MM.1S (cell line): Measurements from ENCODE around the gene BLTP3B.

ENCODE experiments used
- EZH2 ChIP-seq: fragments of 300-600 bp; sonication (generic); optimal IDR thresholded peaks from 2 replicates; pipeline ENCODE3; 2017; ENCODE audit warnings: low read depth, mild to moderate bottlenecking, antibody characterized with exemption, low read length, mixed read lengths
- TF ChIP-seq, protein P1 (sequence below): fragments of 300-600 bp; sonication (generic); IDR thresholded peaks from 2 replicates; pipeline ENCODE4 v1.5.1; 2016; ENCODE audit warnings: antibody characterized with exemption, low read length, mixed read lengths

GRCh38 chr12:100133200-100133599 is 9.5 kb downstream of the BLTP3B start:
- TF ChIP-seq, protein P1, sequence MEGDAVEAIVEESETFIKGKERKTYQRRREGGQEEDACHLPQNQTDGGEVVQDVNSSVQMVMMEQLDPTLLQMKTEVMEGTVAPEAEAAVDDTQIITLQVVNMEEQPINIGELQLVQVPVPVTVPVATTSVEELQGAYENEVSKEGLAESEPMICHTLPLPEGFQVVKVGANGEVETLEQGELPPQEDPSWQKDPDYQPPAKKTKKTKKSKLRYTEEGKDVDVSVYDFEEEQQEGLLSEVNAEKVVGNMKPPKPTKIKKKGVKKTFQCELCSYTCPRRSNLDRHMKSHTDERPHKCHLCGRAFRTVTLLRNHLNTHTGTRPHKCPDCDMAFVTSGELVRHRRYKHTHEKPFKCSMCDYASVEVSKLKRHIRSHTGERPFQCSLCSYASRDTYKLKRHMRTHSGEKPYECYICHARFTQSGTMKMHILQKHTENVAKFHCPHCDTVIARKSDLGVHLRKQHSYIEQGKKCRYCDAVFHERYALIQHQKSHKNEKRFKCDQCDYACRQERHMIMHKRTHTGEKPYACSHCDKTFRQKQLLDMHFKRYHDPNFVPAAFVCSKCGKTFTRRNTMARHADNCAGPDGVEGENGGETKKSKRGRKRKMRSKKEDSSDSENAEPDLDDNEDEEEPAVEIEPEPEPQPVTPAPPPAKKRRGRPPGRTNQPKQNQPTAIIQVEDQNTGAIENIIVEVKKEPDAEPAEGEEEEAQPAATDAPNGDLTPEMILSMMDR = no peak
- TF ChIP-seq EZH2 = no peak
